K562 (cell line): ENCODE data around the gene NR2F6. TPM values are rescaled to one million over a fixed set of nuclear protein-coding genes. Genes with fewer than 3 reads are reported as not detected.
A peak's percentile ranks its signal among the peaks of the same experiment; 100 is the strongest.

Experiments used
- ATAC-seq: fragments of 200-7000 bp; cut with Tn5 transposase; 3 replicates; pipeline ENCODE4 v1.9.1; 2020; ENCODE audit warnings: moderate library complexity
- BruUV-seq: library from RNA; stranded (reverse); fragments of 400-500 nt; replicated peaks from 2 replicates; lab custom pipeline; 2021; lab: Mats Ljungman, UMichigan
- CTCF ChIA-PET: fragments of 300-600 bp; formaldehyde crosslinking; extraction: SDS; loops from one replicate; lab custom pipeline; 2021; ENCODE audit warnings: low intra/inter-chr PET ratio; lab: Yijun Ruan, JAX
- POLR2A ChIA-PET: fragments of 300-600, 350-650 bp; sonication (Branson Sonifier 250); formaldehyde crosslinking; extraction: SDS; loops from one replicate; lab custom pipeline; 2021; ENCODE audit warnings: antibody characterized with exemption, inconsistent platforms; lab: Yijun Ruan, JAX
- DNase-seq, 4 experiments: peaks; one replicate each; pipeline versions ENCODE4 v3.0.0 to v3.0.0-alpha.2; 2011 to 2018; ENCODE audit warnings: low spot score in 3 of 4, mixed read lengths in 3 of 4; ENCODE audit errors: extremely low read depth in 1 of 4
- FAIRE-seq: peaks from 2 replicates; lab custom pipeline; 2011; peaks lifted over from hg19 to GRCh38; lab: Jason Lieb, UNC
- H2AFZ ChIP-seq: 2 replicates; pipeline ENCODE4 v1.6.0; 2011; ENCODE audit warnings: low read depth, low read length, control low read depth, inconsistent platforms
- H3K27ac ChIP-seq: fragments of 200-600 bp; 3 replicates; pipeline ENCODE4 v1.8.0; 2011; ENCODE audit warnings: low read depth, mild to moderate bottlenecking, control low read depth, inconsistent platforms, low read length, moderate library complexity, mixed read lengths; ENCODE audit errors: extremely low read depth
- H3K27me3 ChIP-seq, 2 experiments: fragments of 300-600 bp in 1 of 2; 2 replicates in 1 of 2; 3 replicates in 1 of 2; pipeline versions ENCODE4 v1.6.0 to v1.8.0; 2011; ENCODE audit warnings: inconsistent platforms in 2 of 2, low read length in 2 of 2, mild to moderate bottlenecking in 1 of 2, mixed read lengths in 1 of 2, moderate library complexity in 1 of 2; ENCODE audit not compliant: control insufficient read depth in 2 of 2, insufficient read depth in 2 of 2
- H3K36me3 ChIP-seq: fragments of 300-600 bp; 3 replicates; pipeline ENCODE4 v1.8.0; 2011; ENCODE audit warnings: mild to moderate bottlenecking, low read length, inconsistent platforms; ENCODE audit not compliant: control insufficient read depth, insufficient read depth
- H3K4me1 ChIP-seq, 2 experiments: fragments of 200-600 bp in 1 of 2; replicated peaks in 1 of 2; 2 replicates in 1 of 2; 3 replicates in 1 of 2; pipeline versions ENCODE4 v1.5.1 to v1.8.0; 2011; ENCODE audit warnings: inconsistent platforms in 2 of 2, low read length in 2 of 2, mild to moderate bottlenecking in 1 of 2, mixed read lengths in 1 of 2, moderate library complexity in 1 of 2; ENCODE audit not compliant: control insufficient read depth in 2 of 2, insufficient read depth in 2 of 2
- H3K4me2 ChIP-seq: 2 replicates; pipeline ENCODE4 v1.6.1; 2011; ENCODE audit warnings: low read length, control low read depth, inconsistent platforms, mixed read lengths; ENCODE audit not compliant: insufficient read depth
- H3K4me3 ChIP-seq: fragments of 200-600 bp; sonication (generic), shearing (Covaris generic); 2 replicates; pipeline ENCODE4 v1.5.1; 2016; ENCODE audit warnings: control low read depth, inconsistent platforms
- H3K79me2 ChIP-seq: fragments of 200-600 bp; 3 replicates; pipeline ENCODE4 v1.8.0; 2011; ENCODE audit warnings: low read length, inconsistent platforms; ENCODE audit not compliant: control insufficient read depth, insufficient read depth
- H3K9ac ChIP-seq, 2 experiments: 2 replicates each; pipeline versions ENCODE4 v1.6.0 to v1.6.1; 2011; ENCODE audit warnings: low read depth in 2 of 2, low read length in 2 of 2, control low read depth in 1 of 2, inconsistent platforms in 1 of 2, mild to moderate bottlenecking in 1 of 2, mixed read lengths in 1 of 2; ENCODE audit not compliant: insufficient read depth in 1 of 2
- H3K9me1 ChIP-seq: one replicate; pipeline ENCODE4 v1.6.0; 2011; ENCODE audit warnings: inconsistent platforms, mild to moderate bottlenecking, low read length, moderate library complexity; ENCODE audit not compliant: control insufficient read depth, insufficient read depth
- H3K9me3 ChIP-seq: replicated peaks from 2 replicates; pipeline ENCODE4 v1.5.1; 2011; ENCODE audit warnings: low read depth, low read length, inconsistent platforms; ENCODE audit not compliant: control insufficient read depth, insufficient read depth
- H4K20me1 ChIP-seq: replicated peaks from 2 replicates; pipeline ENCODE4 v1.6.1; 2011; ENCODE audit warnings: low read length, inconsistent platforms, mixed read lengths; ENCODE audit not compliant: control insufficient read depth, insufficient read depth
- FOSL1 ChIP-seq: fragments of 200-800 bp; sonication (Bioruptor generic); conservative IDR thresholded peaks from 2 replicates; pipeline ENCODE4 v1.6.1; 2016; ENCODE audit warnings: missing genetic modification characterization, missing compliant biosample characterization
- GATAD2A ChIP-seq: fragments of 450-650 bp; IDR thresholded peaks from 2 replicates; pipeline ENCODE4 v1.6.1; 2017
- KDM5B ChIP-seq: fragments of 200-600 bp; sonication (generic); IDR thresholded peaks from 2 replicates; pipeline ENCODE4 v1.6.1; 2012; ENCODE audit warnings: low read depth, mild to moderate bottlenecking, moderate library complexity, low read length, control low read depth, inconsistent platforms; ENCODE audit not compliant: insufficient replicate concordance
- NBN ChIP-seq: fragments of 450-650 bp; IDR thresholded peaks from 2 replicates; pipeline ENCODE4 v1.6.1; 2016; ENCODE audit warnings: low read depth, mild to moderate bottlenecking
- NR2C2 ChIP-seq, 2 experiments: fragments of 200-800 bp in 1 of 2; sonication (Bioruptor generic) in 1 of 2; sonication (generic) in 1 of 2; formaldehyde crosslinking in 1 of 2; IDR thresholded peaks; 2 replicates each; pipeline versions ENCODE4 v1.6.1 to v1.8.0; 2016 to 2022; ENCODE audit warnings: mild to moderate bottlenecking in 1 of 2, missing compliant biosample characterization in 1 of 2, missing genetic modification characterization in 1 of 2, missing genetic modification reagents in 1 of 2
- PRMT5 ChIP-seq: sonication (generic); formaldehyde crosslinking; IDR thresholded peaks from 2 replicates; pipeline ENCODE4 v1.5.0; 2020; ENCODE audit warnings: missing genetic modification reagents
- SMC3 ChIP-seq: conservative IDR thresholded peaks from 2 replicates; pipeline ENCODE4 v1.6.1; 2011; ENCODE audit warnings: low read depth, low read length, improper control_type of control experiment; ENCODE audit not compliant: insufficient read depth
- SRF ChIP-seq, 2 experiments: fragments of 250-450, 450-650 bp in 1 of 2; sonication (Bioruptor Pico) in 1 of 2; sonication (generic) in 1 of 2; formaldehyde crosslinking; IDR thresholded peaks; 2 replicates each; pipeline versions ENCODE4 v1.5.0 to v1.5.1; 2020 to 2022; ENCODE audit warnings: mild to moderate bottlenecking in 1 of 2, missing genetic modification reagents in 1 of 2
- TAL1 ChIP-seq: fragments of 450-650 bp; IDR thresholded peaks from 2 replicates; pipeline ENCODE4 v1.6.1; 2016; ENCODE audit warnings: mild to moderate bottlenecking
- ZBTB17 ChIP-seq: fragments of 450-650 bp; formaldehyde crosslinking; IDR thresholded peaks from 2 replicates; pipeline ENCODE4 v1.4.0; 2020; ENCODE audit warnings: mild to moderate bottlenecking
- ZBTB7A ChIP-seq: IDR thresholded peaks from 2 replicates; pipeline ENCODE4 v1.6.1; 2011; ENCODE audit warnings: low read depth, mild to moderate bottlenecking, low read length, moderate library complexity, borderline replicate concordance; ENCODE audit not compliant: control insufficient read depth
- ZNF133 ChIP-seq: fragments of 250-450 bp; sonication (Bioruptor Pico); IDR thresholded peaks from 2 replicates; pipeline ENCODE4 v1.4.0; 2020; ENCODE audit warnings: mild to moderate bottlenecking
- ZNF354B ChIP-seq: fragments of 250-450 bp; sonication (Bioruptor Pico); IDR thresholded peaks from 2 replicates; pipeline ENCODE4 v1.4.0; 2020
- WGBS: fragments of 100-300 bp; shearing (Covaris generic); methylation state at CpG from one replicate; pipeline ENCODE4 v1.1.6; 2016; ENCODE audit warnings: low coverage, mixed read lengths; ENCODE audit not compliant: insufficient coverage; ENCODE audit errors: missing lambda C conversion rate; 5-methylcytosine and 5-hydroxymethylcytosine counted together
- in situ Hi-C: fragments of 300-500 bp; cut with MboI; formaldehyde crosslinking; loops from 4 replicates; pipeline ENCODE4 v1.15.0; 2018; ENCODE audit warnings: inconsistent platforms, mixed read lengths
- intact Hi-C: fragments of 100-400 bp; cut with micrococcal nuclease; formaldehyde crosslinking; loops from 2 replicates; pipeline ENCODE4 v1.14.2; 2022
- polyA plus RNA-seq, 8 experiments: library from polyadenylated mRNA; depleted of rRNA in 4 of 8; stranded (reverse) in 5 of 8; unstranded in 3 of 8; fragments of >200 nt; fragmentation: Nextera tagmentation in 2 of 8; fragmentation: Illumina TruSeq in 1 of 8; extraction: Ambion mirVana in 2 of 8; extraction: Trizol in 1 of 8; gene quantifications; 2 replicates each; pipeline versions ENCODE4 v1.2.1 to v1.2.3, GENCODE V29; 2011 to 2014; ENCODE audit warnings: inconsistent platforms in 1 of 8, missing spikeins in 1 of 8
- total RNA-seq, 7 experiments: library from RNA; depleted of rRNA in 6 of 7; stranded (reverse); fragments of >200 nt in 6 of 7; fragmentation: Illumina TruSeq in 2 of 7; extraction: Trizol in 2 of 7; gene quantifications; 2 replicates each; pipeline versions ENCODE4 v1.2.1 to v1.2.3, GENCODE V29; 2011 to 2021; ENCODE audit warnings: low replicate concordance in 1 of 7
- TF ChIP-seq, protein P1 (sequence below): fragments of 450-650 bp; IDR thresholded peaks from 2 replicates; pipeline ENCODE4 v1.6.1; 2017; ENCODE audit warnings: antibody characterized with exemption, mild to moderate bottlenecking
- TF ChIP-seq, protein P2 (sequence below): fragments of 450-650 bp; IDR thresholded peaks from 2 replicates; pipeline ENCODE4 v1.6.1; 2017; ENCODE audit warnings: antibody characterized with exemption

NR2F6 gene
- total and polyA plus RNA-seq, 9 of the 15 experiments (the other 6 are each of a cell fraction or from before 2014, with no cell fraction given), result 0.76 to 97.5 (median 18.8) TPM

DNA sequence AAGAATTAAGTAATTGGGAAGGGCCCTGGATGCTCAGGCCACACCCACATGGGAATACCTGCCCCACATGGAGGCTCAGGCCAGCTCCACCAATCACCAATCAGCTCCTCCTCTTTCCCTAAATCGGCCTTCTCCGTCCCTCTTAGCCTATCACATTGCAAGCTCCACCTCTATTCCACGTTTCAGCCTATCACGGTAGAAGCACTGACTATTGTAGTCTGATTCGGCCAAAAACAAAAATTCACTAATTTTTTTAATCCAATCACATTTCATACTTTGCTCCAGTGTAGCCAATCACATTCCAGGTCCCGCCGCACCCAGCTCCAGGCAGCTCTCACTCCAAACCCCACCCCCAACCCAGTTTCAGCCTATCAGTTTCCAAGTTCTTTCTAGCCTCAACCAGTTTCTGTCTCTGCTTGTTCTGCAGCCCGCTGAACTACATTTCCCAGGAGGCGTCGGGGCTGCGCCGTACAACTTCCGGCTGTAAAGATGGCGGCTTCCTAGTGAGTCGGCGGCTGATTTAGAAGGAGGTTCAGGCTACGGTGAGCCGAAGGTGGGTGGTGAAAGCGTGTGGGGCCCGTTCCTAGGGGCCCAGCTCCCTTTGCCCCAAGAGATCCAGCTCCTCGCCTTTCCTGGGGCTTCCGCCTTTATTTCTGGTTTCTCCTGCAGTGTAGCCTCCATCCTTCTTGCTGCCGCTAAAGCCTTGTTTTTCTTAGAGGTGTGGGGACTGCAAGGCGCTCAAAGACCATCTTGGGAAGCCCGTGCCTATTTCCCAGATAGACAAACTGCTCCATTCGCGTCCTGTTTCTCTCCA lies 21.5 kb upstream of the NR2F6 start, which contains the start of gene BABAM1:
Gene BABAM1, plus strand, starts transcription at position 469 of the 814 bp plus-strand sequence. CDS start 1,364 bp downstream, outside the sequence.
- ATAC-seq, result peak; percentile 97
- peaks cover 3 to 18% of the 10 kb centered on the region in 2 experiments; a peak in 3 of 5 replicates for H3K4me1 ChIP-seq
- ChIA-PET CTCF (interaction anchor here (1.0 kb wide), 1 partner anchor 32 kb away, joined by 3 read pairs; no protein-coding TSS in a partner anchor), POLR2A (interaction anchor here (0.6 to 2.7 kb wide), 16 partner anchors 8 to 193 kb away, joined by 3 to 12 read pairs (median 4); partner anchors contain the start of genes ABHD8, ANKLE1, HAUS8 and USE1)
- intact Hi-C loops (loop anchor here (5.0 kb wide), 1 partner anchor 40 kb away; the partner anchor contains the start of gene OCEL1), in situ Hi-C loops (no loop called here)
- BruUV-seq, result no TSS peak
- no peaks in the 10 kb centered on the region for H3K9me1 ChIP-seq
- no peaks in the 10 kb centered on the region for H4K20me1 ChIP-seq
- peaks cover 27% of the 10 kb centered on the region for H3K36me3 ChIP-seq
- FAIRE-seq, result peak; percentile 100
- H3K79me2 ChIP-seq, result peaks cover 19% of the 10 kb centered on the region
- H3K9me3 ChIP-seq, result no peaks in the 10 kb centered on the region
- H3K27me3 ChIP-seq, result no peaks in the 10 kb centered on the region
- peak; percentile 98 to 100 (median 98) for DNase-seq
- peak within 1 kb of the TSS; percentile 91 for H3K4me2 ChIP-seq
- peak within 1 kb of the TSS; percentile 79 for H2AFZ ChIP-seq
- peak within 1 kb of the TSS; percentile 81 to 91 for H3K9ac ChIP-seq
- under 1% methylated on average over 27 of the region's 27 CpGs for WGBS
- peak within 1 kb of the TSS; percentile 82 for H3K27ac ChIP-seq
- H3K4me3 ChIP-seq, result peak within 1 kb of the TSS; percentile 65
- TF ChIP-seq, protein P1, sequence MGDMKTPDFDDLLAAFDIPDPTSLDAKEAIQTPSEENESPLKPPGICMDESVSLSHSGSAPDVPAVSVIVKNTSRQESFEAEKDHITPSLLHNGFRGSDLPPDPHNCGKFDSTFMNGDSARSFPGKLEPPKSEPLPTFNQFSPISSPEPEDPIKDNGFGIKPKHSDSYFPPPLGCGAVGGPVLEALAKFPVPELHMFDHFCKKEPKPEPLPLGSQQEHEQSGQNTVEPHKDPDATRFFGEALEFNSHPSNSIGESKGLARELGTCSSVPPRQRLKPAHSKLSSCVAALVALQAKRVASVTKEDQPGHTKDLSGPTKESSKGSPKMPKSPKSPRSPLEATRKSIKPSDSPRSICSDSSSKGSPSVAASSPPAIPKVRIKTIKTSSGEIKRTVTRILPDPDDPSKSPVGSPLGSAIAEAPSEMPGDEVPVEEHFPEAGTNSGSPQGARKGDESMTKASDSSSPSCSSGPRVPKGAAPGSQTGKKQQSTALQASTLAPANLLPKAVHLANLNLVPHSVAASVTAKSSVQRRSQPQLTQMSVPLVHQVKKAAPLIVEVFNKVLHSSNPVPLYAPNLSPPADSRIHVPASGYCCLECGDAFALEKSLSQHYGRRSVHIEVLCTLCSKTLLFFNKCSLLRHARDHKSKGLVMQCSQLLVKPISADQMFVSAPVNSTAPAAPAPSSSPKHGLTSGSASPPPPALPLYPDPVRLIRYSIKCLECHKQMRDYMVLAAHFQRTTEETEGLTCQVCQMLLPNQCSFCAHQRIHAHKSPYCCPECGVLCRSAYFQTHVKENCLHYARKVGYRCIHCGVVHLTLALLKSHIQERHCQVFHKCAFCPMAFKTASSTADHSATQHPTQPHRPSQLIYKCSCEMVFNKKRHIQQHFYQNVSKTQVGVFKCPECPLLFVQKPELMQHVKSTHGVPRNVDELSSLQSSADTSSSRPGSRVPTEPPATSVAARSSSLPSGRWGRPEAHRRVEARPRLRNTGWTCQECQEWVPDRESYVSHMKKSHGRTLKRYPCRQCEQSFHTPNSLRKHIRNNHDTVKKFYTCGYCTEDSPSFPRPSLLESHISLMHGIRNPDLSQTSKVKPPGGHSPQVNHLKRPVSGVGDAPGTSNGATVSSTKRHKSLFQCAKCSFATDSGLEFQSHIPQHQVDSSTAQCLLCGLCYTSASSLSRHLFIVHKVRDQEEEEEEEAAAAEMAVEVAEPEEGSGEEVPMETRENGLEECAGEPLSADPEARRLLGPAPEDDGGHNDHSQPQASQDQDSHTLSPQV, result no peak
- TF ChIP-seq NR2C2 (CRISPR knock-in tag; IDR thresholded peaks at IDR 0.05), result 0 out of 2 replicates have a peak, but pooled peaks have one; percentile 35
- TF ChIP-seq NR2C2 (tag; IDR thresholded peaks at IDR 0.05), result peak; percentile 85
- no peak for TF ChIP-seq PRMT5 (CRISPR knock-in tag)
- TF ChIP-seq FOSL1 (tag), result no peak; the same call in 1 of the 2 replicates
- TF ChIP-seq GATAD2A, result no peak
- no peak for TF ChIP-seq ZNF354B
- TF ChIP-seq, protein P2, sequence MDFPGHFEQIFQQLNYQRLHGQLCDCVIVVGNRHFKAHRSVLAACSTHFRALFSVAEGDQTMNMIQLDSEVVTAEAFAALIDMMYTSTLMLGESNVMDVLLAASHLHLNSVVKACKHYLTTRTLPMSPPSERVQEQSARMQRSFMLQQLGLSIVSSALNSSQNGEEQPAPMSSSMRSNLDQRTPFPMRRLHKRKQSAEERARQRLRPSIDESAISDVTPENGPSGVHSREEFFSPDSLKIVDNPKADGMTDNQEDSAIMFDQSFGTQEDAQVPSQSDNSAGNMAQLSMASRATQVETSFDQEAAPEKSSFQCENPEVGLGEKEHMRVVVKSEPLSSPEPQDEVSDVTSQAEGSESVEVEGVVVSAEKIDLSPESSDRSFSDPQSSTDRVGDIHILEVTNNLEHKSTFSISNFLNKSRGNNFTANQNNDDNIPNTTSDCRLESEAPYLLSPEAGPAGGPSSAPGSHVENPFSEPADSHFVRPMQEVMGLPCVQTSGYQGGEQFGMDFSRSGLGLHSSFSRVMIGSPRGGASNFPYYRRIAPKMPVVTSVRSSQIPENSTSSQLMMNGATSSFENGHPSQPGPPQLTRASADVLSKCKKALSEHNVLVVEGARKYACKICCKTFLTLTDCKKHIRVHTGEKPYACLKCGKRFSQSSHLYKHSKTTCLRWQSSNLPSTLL, result peak; percentile 81; the same call in 1 of the 2 replicates
- no peak for TF ChIP-seq ZNF133 (CRISPR knock-in tag)
- TF ChIP-seq SMC3, result no peak
- peak; percentile 41 to 76; a peak in 1 of 4 replicates for TF ChIP-seq SRF (CRISPR knock-in tag; IDR thresholded peaks at IDR 0.05)
- no peak for TF ChIP-seq TAL1
- peak; percentile 90 for TF ChIP-seq KDM5B
- no peak for TF ChIP-seq ZBTB17 (CRISPR knock-in tag)
- TF ChIP-seq ZBTB7A, result no peak
- TF ChIP-seq NBN, result 0 out of 2 replicates have a peak, but pooled peaks have one; percentile 32
